IMR-90 (cell line): ENCODE measurements around the gene SYTL3. TPM values are rescaled to one million over a fixed set of nuclear protein-coding genes. Genes with fewer than 3 reads are reported as not detected.

Experiments used
- ATAC-seq: fragments of 200-7000 bp; cut with Tn5 transposase; 2 replicates; pipeline ENCODE4 v1.9.1; 2020; ENCODE audit warnings: low read depth, mild to moderate bottlenecking, moderate library complexity
- BruUV-seq: library from RNA; stranded (reverse); fragments of 400-500 nt; replicated peaks from 2 replicates; lab custom pipeline; 2021; lab: Mats Ljungman, UMichigan
- CTCF ChIA-PET: fragments of 300-600 bp; formaldehyde crosslinking; extraction: SDS; loops from one replicate; lab custom pipeline; 2021; ENCODE audit warnings: antibody characterized with exemption; lab: Yijun Ruan, JAX
- POLR2A ChIA-PET: fragments of 300-600 bp; sonication (Branson Sonifier 250); formaldehyde crosslinking; loops from one replicate; lab custom pipeline; 2022; ENCODE audit warnings: antibody characterized with exemption; ENCODE audit not compliant: unreplicated experiment; lab: Charles Lee
- DNase-seq: peaks from one replicate; pipeline ENCODE4 v3.0.0; 2013
- H2AFZ ChIP-seq: replicated peaks from 2 replicates; pipeline ENCODE3; 2013; ENCODE audit warnings: low read length, mild to moderate bottlenecking; ENCODE audit not compliant: poor library complexity
- H2AK5ac ChIP-seq: 2 replicates; pipeline ENCODE4 v1.6.1; 2013; ENCODE audit warnings: low read depth, low read length, inconsistent platforms
- H2AK9ac ChIP-seq: replicated peaks from 2 replicates; pipeline ENCODE3; 2013; ENCODE audit warnings: mild to moderate bottlenecking, low read depth, low read length, moderate library complexity; ENCODE audit not compliant: poor library complexity
- H2BK120ac ChIP-seq: 2 replicates; pipeline ENCODE4 v1.6.1; 2013; ENCODE audit warnings: low read depth, low read length, inconsistent platforms
- H2BK15ac ChIP-seq: 3 replicates; pipeline ENCODE4 v1.6.1; 2013; ENCODE audit warnings: low read depth, low read length, inconsistent platforms
- H2BK20ac ChIP-seq: 2 replicates; pipeline ENCODE4 v1.6.1; 2013; ENCODE audit warnings: low read depth, mild to moderate bottlenecking, inconsistent platforms, low read length, moderate library complexity
- H2BK5ac ChIP-seq: 2 replicates; pipeline ENCODE4 v1.6.1; 2013; ENCODE audit warnings: mild to moderate bottlenecking, low read depth, low read length, inconsistent platforms; ENCODE audit not compliant: poor library complexity, severe bottlenecking
- H3K14ac ChIP-seq: replicated peaks from 2 replicates; pipeline ENCODE4 v1.6.1; 2013; ENCODE audit warnings: low read depth, low read length, inconsistent platforms
- H3K18ac ChIP-seq: 2 replicates; pipeline ENCODE4 v1.6.1; 2013; ENCODE audit warnings: low read depth, low read length, control low read depth
- H3K23ac ChIP-seq: 2 replicates; pipeline ENCODE4 v1.6.1; 2013; ENCODE audit warnings: low read depth, low read length, inconsistent platforms
- H3K27ac ChIP-seq: 2 replicates; pipeline ENCODE4 v1.5.1; 2013; ENCODE audit warnings: mild to moderate bottlenecking, control low read depth, low read length; ENCODE audit not compliant: insufficient read depth
- H3K27me3 ChIP-seq: 2 replicates; pipeline ENCODE4 v1.6.1; 2013; ENCODE audit warnings: low read length; ENCODE audit not compliant: control insufficient read depth, insufficient read depth
- H3K36me3 ChIP-seq: 2 replicates; pipeline ENCODE4 v1.6.1; 2013; ENCODE audit warnings: low read length, mixed read lengths; ENCODE audit not compliant: control insufficient read depth, insufficient read depth
- H3K4ac ChIP-seq: 2 replicates; pipeline ENCODE4 v1.6.1; 2013; ENCODE audit warnings: low read depth, low read length, inconsistent platforms
- H3K4me1 ChIP-seq: 2 replicates; pipeline ENCODE4 v1.6.1; 2013; ENCODE audit warnings: low read length, mixed read lengths; ENCODE audit not compliant: control insufficient read depth, insufficient read depth
- H3K4me2 ChIP-seq: 2 replicates; pipeline ENCODE4 v1.6.1; 2013; ENCODE audit warnings: low read depth, mild to moderate bottlenecking, control low read depth, low read length, moderate library complexity
- H3K4me3 ChIP-seq: 2 replicates; pipeline ENCODE4 v1.5.1; 2013; ENCODE audit warnings: low read depth, mild to moderate bottlenecking, control low read depth, low read length, moderate library complexity; ENCODE audit not compliant: insufficient read depth
- H3K56ac ChIP-seq: 2 replicates; pipeline ENCODE4 v1.6.1; 2013; ENCODE audit warnings: low read length, inconsistent platforms; ENCODE audit not compliant: insufficient read depth; ENCODE audit errors: extremely low read depth
- H3K79me1 ChIP-seq, 2 experiments: 2 replicates each; pipeline ENCODE4 v1.6.1; 2013; ENCODE audit warnings: low read length in 2 of 2, inconsistent platforms in 1 of 2, low read depth in 1 of 2
- H3K9ac ChIP-seq: 2 replicates; pipeline ENCODE4 v1.6.1; 2013; ENCODE audit warnings: low read depth, low read length, control low read depth
- H3K9me1 ChIP-seq: 2 replicates; pipeline ENCODE4 v1.6.1; 2013; ENCODE audit warnings: low read length, inconsistent platforms; ENCODE audit not compliant: insufficient read depth
- H3K9me3 ChIP-seq: 2 replicates; pipeline ENCODE4 v1.6.1; 2013; ENCODE audit warnings: low read length; ENCODE audit not compliant: control insufficient read depth, insufficient read depth
- H4K20me1 ChIP-seq: 2 replicates; pipeline ENCODE4 v1.6.1; 2013; ENCODE audit warnings: low read length, inconsistent platforms; ENCODE audit not compliant: insufficient read depth
- H4K5ac ChIP-seq: 2 replicates; pipeline ENCODE4 v1.6.1; 2013; ENCODE audit warnings: mild to moderate bottlenecking, low read depth, low read length, control low read depth
- H4K8ac ChIP-seq, 2 experiments: 2 replicates each; pipeline ENCODE4 v1.6.1; 2013; ENCODE audit warnings: low read depth in 2 of 2, low read length in 2 of 2, control low read depth in 1 of 2, inconsistent platforms in 1 of 2
- H4K91ac ChIP-seq: 2 replicates; pipeline ENCODE4 v1.6.1; 2013; ENCODE audit warnings: low read depth, low read length, inconsistent platforms; ENCODE audit not compliant: insufficient read depth
- ELK1 ChIP-seq: fragments of 150-350 bp; IDR thresholded peaks from 2 replicates; pipeline ENCODE4 v1.6.1; 2016; ENCODE audit warnings: low read depth, mild to moderate bottlenecking, low read length, moderate library complexity, borderline replicate concordance
- FOS ChIP-seq: fragments of 150-350 bp; IDR thresholded peaks from 2 replicates; pipeline ENCODE4 v1.6.1; 2016; ENCODE audit warnings: low read depth, low read length
- MAFK ChIP-seq: IDR thresholded peaks from 2 replicates; pipeline ENCODE4 v1.6.1; 2012; ENCODE audit warnings: low read depth, low read length, improper control_type of control experiment
- POLR2A ChIP-seq: IDR thresholded peaks from 2 replicates; pipeline ENCODE4 v1.6.1; 2012; ENCODE audit warnings: mild to moderate bottlenecking, low read depth, low read length
- SMC3 ChIP-seq: fragments of 150-350 bp; IDR thresholded peaks from 2 replicates; pipeline ENCODE4 v1.6.1; 2016; ENCODE audit warnings: low read depth, mild to moderate bottlenecking, antibody characterized with exemption, low read length, moderate library complexity
- WGBS, 2 experiments: methylation state at CpG; one replicate each; pipeline versions ENCODE4 v1.1.5 to v1.1.7; 2013; ENCODE audit warnings: missing lambda C conversion rate in 2 of 2; ENCODE audit not compliant: insufficient read length in 1 of 2; ENCODE audit errors: extremely low coverage in 2 of 2; 5-methylcytosine and 5-hydroxymethylcytosine counted together
- dilution Hi-C: fragments of 300-500 bp; cut with HindIII; formaldehyde crosslinking; loops from one replicate; pipeline ENCODE4 v1.14.3; 2018; ENCODE audit warnings: low sequenced_read_pairs; ENCODE audit not compliant: unreplicated experiment
- in situ Hi-C: fragments of 300-500 bp; cut with MboI; formaldehyde crosslinking; loops from 3 replicates; pipeline ENCODE4 v1.14.3; 2019; ENCODE audit warnings: low sequenced_read_pairs, inconsistent platforms, mixed read lengths
- intact Hi-C: fragments of 100-400 bp; cut with micrococcal nuclease; formaldehyde crosslinking; loops from 2 replicates; pipeline ENCODE4 v1.10.0; 2022
- polyA plus RNA-seq, 3 experiments: library from polyadenylated mRNA; depleted of rRNA; stranded (reverse); fragments of >200 nt; gene quantifications; 2 replicates each; pipeline ENCODE4 v1.2.3, GENCODE V29; 2012; ENCODE audit warnings: low replicate concordance in 1 of 3
- total RNA-seq: library from RNA; depleted of rRNA; stranded (reverse); fragments of >200 nt; gene quantifications from 2 replicates; pipeline ENCODE4 v1.2.3, GENCODE V29; 2012

Gene SYTL3
- total and polyA plus RNA-seq, 2 of the 4 experiments (the other 2 are of a cell fraction): 2.9 to 4.3 TPM

GRCh38 chr6:158812611-158813010, 162.8 kb downstream of the SYTL3 start:
- ChIA-PET POLR2A (no interaction called here), CTCF (no interaction called here)
- H4K20me1 ChIP-seq: peaks cover 35% of the 10 kb centered on the region
- H2AK9ac ChIP-seq: no peak overlapping the region
- peaks cover 24% of the 10 kb centered on the region for H3K9me1 ChIP-seq
- no peak overlapping the region for H4K5ac ChIP-seq
- no peak overlapping the region for H3K4me3 ChIP-seq
- H2AK5ac ChIP-seq: no peak overlapping the region
- DNase-seq (no peak), ATAC-seq (no peak)
- no TSS peak for BruUV-seq
- H3K27me3 ChIP-seq: no peaks in the 10 kb centered on the region
- no peak overlapping the region for H3K4me2 ChIP-seq
- H2BK15ac ChIP-seq: no peak overlapping the region
- intact Hi-C loops: no loop called here
- H3K18ac ChIP-seq: no peak overlapping the region
- no peak overlapping the region for H3K27ac ChIP-seq
- H3K4me1 ChIP-seq: peaks cover 14% of the 10 kb centered on the region
- H3K9ac ChIP-seq: no peak overlapping the region
- H3K79me1 ChIP-seq: peaks cover 34 to 81% of the 10 kb centered on the region in 2 experiments
- no peaks in the 10 kb centered on the region for H3K9me3 ChIP-seq
- no peak overlapping the region for H3K4ac ChIP-seq
- H3K36me3 ChIP-seq: peaks cover 5% of the 10 kb centered on the region
- WGBS, 2 experiments: 67% methylated on average over 2 of the region's 5 CpGs; no CpG with 5 or more reads in 1 of the 2 experiments
- no peak overlapping the region for H2BK5ac ChIP-seq
- no peak overlapping the region for H4K8ac ChIP-seq
- no peak overlapping the region for H3K56ac ChIP-seq
- in situ Hi-C loops: no loop called here
- H2AFZ ChIP-seq: no peak overlapping the region
- no peak overlapping the region for H4K91ac ChIP-seq
- no peak overlapping the region for H2BK20ac ChIP-seq
- no peak overlapping the region for H2BK120ac ChIP-seq
- TF ChIP-seq SMC3 (no peak), ELK1 (no peak), FOS (no peak), MAFK (no peak), POLR2A (no peak)
- H3K14ac ChIP-seq: no peak overlapping the region
- H3K23ac ChIP-seq: no peak overlapping the region
- dilution Hi-C loops: no loop called here
